Subcutaneous abdominal adipose tissue (tissue), 5 donors: ENCODE data around the gene ALOX5AP.

Source experiments
- H3K27ac ChIP-seq: one replicate; pipeline ENCODE4 v1.7.0; 2013; ENCODE audit warnings: low read depth, mild to moderate bottlenecking, inconsistent platforms, low read length, moderate library complexity
- H3K27me3 ChIP-seq, 5 donors: one replicate each; pipeline ENCODE4 v1.7.0; 2013; ENCODE audit warnings: low read length in 5 of 5, inconsistent platforms in 1 of 5; ENCODE audit not compliant: control insufficient read depth in 5 of 5, insufficient read depth in 4 of 5
- H3K36me3 ChIP-seq, 5 donors: one replicate each; pipeline ENCODE4 v1.7.0; 2013; ENCODE audit warnings: low read length in 5 of 5; ENCODE audit not compliant: control insufficient read depth in 5 of 5, insufficient read depth in 5 of 5
- H3K4me1 ChIP-seq, 5 donors: one replicate each; pipeline ENCODE4 v1.7.0; 2013; ENCODE audit warnings: low read length in 5 of 5, mild to moderate bottlenecking in 3 of 5, moderate library complexity in 1 of 5; ENCODE audit not compliant: control insufficient read depth in 5 of 5, insufficient read depth in 5 of 5
- H3K4me3 ChIP-seq, 5 donors: one replicate each; pipeline ENCODE4 v1.7.0; 2013; ENCODE audit warnings: low read length in 5 of 5, low read depth in 1 of 5
- H3K9ac ChIP-seq, 5 donors: one replicate each; pipeline ENCODE4 v1.7.0; 2013; ENCODE audit warnings: low read length in 5 of 5, mild to moderate bottlenecking in 4 of 5, moderate library complexity in 3 of 5
- H3K9me3 ChIP-seq, 5 donors: one replicate each; pipeline ENCODE4 v1.7.0; 2013; ENCODE audit warnings: low read length in 5 of 5; ENCODE audit not compliant: control insufficient read depth in 5 of 5
- donor health status: healthy.
- donor health status: healthy.
- donor health status: healthy.
- donor health status: healthy.
- donor health status: healthy.

The ALOX5AP gene

DNA sequence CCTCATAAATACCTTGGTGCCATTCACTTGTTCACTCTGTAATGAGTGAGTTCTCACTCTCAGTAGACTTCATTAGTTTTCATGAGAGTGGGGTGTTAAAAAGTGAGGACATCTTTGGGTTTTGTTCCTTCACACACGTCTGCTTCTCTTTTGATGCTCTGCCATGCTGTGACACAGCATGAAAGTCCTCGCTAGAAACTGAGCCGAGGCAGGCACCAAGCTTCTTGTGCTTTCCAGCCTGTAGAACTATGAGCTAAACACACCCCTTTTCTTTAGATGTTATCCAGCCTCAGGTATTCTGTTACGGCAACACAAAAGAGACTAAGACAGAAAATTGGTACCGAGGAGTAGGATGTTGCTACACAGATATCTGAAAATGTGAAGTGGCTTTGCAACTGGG, 43.7 kb downstream of the ALOX5AP start:
- H3K4me3 ChIP-seq = no peak overlapping the region

DNA sequence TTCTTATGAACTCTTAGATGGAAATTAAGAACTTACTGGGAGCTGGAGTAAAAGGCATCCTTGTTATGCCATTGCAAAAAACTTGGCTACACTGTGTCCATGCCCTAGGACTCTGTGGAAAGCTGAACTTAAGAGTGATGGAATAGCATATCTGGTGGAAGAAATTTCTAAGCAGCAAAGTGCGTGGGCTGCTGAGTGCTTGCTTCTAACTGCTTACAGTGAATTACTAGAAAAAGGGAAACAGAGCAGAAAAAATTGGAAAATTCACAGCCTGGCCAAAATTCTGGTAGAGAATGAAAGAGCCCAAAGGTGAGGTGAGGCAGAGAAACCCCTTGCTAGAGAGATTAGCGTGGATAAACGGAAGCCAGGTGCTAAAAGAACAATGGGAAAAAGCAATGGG, 44.3 kb downstream of the ALOX5AP start:
- no peaks in the 10 kb centered on the region for H3K27me3 ChIP-seq
- H3K9me3 ChIP-seq = no peaks in the 10 kb centered on the region
- no peak overlapping the region for H3K27ac ChIP-seq
- H3K4me3 ChIP-seq = no peak overlapping the region
- H3K4me1 ChIP-seq = peaks cover 0 to 2% (median 0%) of the 10 kb centered on the region in 5 donors
- no peak overlapping the region for H3K9ac ChIP-seq
- H3K36me3 ChIP-seq = no peaks in the 10 kb centered on the region

More for the DNA sequence above, 43.7 kb downstream of the ALOX5AP start:
- H3K36me3 ChIP-seq = no peaks in the 10 kb centered on the region
- no peak overlapping the region for H3K27ac ChIP-seq
- no peaks in the 10 kb centered on the region for H3K27me3 ChIP-seq
- H3K9ac ChIP-seq = no peak overlapping the region
- H3K4me1 ChIP-seq = no peaks in the 10 kb centered on the region
- no peaks in the 10 kb centered on the region for H3K9me3 ChIP-seq

DNA sequence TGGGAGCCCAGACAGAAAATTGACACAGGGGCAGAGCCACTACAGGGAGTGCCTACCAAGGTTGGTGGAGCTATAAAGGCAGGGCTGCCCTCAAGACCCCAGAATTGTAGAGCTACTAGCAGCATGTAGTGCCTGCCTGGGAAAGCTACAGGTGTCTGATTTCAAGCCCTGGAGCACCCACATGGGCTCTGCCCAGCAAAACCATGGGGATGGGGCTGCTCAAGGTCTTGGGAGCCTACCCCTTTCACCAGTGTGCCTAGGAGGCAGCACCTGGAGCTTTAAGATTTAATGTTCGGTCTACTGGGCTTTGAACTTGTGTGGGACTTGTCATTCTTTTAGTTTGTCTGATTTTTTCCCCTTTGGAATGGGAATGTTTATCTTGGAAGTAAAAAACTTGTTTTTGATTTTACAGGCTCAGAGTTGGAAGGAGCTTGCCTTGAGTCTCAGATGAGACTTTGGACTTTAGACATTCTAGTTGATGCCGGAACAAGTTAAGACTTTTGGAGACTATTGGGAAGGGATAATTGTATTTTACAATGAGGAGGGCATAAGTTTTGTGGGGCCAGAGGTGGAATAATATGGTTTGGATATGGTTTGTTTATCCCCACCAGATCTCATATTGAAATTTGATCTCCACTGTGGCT, 45.1 kb downstream of the ALOX5AP start:
- Histone ChIP-seq H3K4me1 (peaks cover 0 to 3% (median 0%) of the 10 kb centered on the region in 5 donors), H3K36me3 (no peaks in the 10 kb centered on the region), H3K9me3 (no peaks in the 10 kb centered on the region), H3K9ac (no peak overlapping the region), H3K27me3 (no peaks in the 10 kb centered on the region), H3K27ac (no peak overlapping the region), H3K4me3 (no peak overlapping the region)

DNA sequence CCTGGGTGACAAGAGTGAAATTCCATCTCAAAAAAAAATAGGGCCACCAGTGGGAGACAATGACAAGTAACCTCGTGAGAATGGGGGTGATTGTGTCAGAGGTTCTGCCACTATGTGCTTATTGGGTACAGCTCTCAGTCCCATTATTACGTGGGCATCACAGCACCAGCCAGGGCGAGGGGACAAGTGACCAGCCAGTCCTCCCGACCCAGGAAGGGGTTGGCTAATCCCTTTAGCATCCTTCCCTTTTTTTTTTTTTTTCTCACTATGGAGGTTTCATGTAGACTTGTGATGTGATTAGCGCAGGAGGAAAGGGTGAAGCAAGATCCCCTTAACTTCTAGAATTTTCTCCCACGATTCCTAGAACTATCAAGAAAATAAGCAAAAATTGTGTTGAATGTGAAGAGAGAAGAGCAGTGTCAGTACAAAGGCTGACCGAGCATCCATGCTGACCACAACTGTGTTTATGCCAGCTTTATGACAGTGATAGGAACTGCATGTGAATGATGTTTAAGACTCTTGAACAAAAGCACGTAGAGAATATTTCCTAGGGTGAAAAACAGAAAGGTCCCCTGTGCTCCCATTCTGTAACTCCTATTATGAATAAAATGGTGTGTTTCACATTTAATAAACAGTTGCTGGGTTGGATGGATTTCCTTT, 50.0 kb downstream of the ALOX5AP start:
- H3K4me1 ChIP-seq = peaks cover 0 to 3% (median 0%) of the 10 kb centered on the region in 5 donors
- no peaks in the 10 kb centered on the region for H3K9me3 ChIP-seq
- H3K4me3 ChIP-seq = no peak overlapping the region
- H3K9ac ChIP-seq = no peak overlapping the region
- no peak overlapping the region for H3K27ac ChIP-seq
- H3K27me3 ChIP-seq = peaks cover 0 to 3% (median 0%) of the 10 kb centered on the region in 5 donors
- H3K36me3 ChIP-seq = no peaks in the 10 kb centered on the region

DNA sequence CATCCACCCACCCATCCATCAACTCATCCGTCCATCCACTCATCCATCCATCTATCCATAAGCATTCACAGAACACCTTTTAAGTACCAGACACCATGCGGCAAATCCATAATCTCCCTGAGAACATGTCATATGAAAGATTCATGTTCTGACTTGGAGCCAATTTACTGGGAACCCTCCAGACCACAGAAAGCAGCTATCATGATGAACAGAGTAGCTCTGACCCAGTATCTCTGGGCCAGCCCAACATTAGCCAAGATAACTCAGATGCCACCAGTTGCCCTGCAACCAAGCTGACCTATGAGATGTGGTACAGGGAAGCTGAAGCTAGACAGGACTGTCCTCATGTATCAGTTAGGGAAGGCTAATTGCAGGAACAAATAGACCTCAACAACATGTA, 51.3 kb downstream of the ALOX5AP start:
- Histone ChIP-seq H3K36me3 (no peaks in the 10 kb centered on the region), H3K9me3 (no peaks in the 10 kb centered on the region), H3K9ac (no peak overlapping the region), H3K4me1 (peaks cover 0 to 5% (median 2%) of the 10 kb centered on the region in 5 donors), H3K27me3 (peaks cover 0 to 3% (median 0%) of the 10 kb centered on the region in 5 donors), H3K4me3 (no peak overlapping the region), H3K27ac (no peak overlapping the region)

DNA sequence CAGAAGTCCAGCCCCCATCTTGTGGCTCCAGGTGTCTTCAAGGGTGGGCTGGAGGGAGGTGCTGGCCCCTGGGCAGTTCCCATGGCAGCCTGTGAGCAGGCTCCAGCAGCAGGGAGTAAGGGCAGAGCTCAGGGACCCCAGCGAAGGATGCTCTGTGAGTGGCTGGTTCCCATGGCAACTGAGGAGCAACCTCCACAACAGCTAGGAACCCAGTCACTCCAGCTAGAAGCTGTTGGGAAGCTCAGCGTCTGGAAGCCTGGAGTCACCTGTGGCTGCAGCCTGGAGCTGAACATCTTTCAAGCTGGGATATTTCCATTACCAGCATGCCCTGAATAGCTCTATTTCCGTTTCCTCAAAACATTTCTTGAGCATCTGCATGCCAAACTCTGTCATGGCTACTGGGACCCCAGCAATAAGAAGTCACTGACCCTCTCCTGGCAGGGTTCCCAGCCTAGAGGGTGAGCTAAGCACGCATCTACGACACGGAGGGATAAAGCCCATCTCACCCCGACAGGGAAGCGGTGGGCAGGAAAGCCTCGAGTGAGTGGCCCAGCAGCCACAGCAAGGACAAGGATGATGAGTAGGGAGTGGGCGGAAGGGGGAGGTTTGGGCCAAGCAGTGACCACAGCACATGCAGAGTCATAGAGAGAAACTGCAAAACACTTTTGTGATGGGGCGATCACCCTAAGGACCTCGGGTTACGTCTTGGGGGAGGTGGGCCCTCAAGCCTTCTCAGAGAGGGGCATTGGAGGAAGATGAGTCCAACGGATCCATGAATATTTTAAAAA, 52.6 kb downstream of the ALOX5AP start:
- no peak overlapping the region for H3K27ac ChIP-seq
- H3K9ac ChIP-seq = no peak overlapping the region
- no peak overlapping the region for H3K4me3 ChIP-seq
- H3K27me3 ChIP-seq = peaks cover 0 to 3% (median 0%) of the 10 kb centered on the region in 5 donors
- no peaks in the 10 kb centered on the region for H3K9me3 ChIP-seq
- no peaks in the 10 kb centered on the region for H3K36me3 ChIP-seq
- H3K4me1 ChIP-seq = peaks cover 8 to 17% (median 15%) of the 10 kb centered on the region in 5 donors

DNA sequence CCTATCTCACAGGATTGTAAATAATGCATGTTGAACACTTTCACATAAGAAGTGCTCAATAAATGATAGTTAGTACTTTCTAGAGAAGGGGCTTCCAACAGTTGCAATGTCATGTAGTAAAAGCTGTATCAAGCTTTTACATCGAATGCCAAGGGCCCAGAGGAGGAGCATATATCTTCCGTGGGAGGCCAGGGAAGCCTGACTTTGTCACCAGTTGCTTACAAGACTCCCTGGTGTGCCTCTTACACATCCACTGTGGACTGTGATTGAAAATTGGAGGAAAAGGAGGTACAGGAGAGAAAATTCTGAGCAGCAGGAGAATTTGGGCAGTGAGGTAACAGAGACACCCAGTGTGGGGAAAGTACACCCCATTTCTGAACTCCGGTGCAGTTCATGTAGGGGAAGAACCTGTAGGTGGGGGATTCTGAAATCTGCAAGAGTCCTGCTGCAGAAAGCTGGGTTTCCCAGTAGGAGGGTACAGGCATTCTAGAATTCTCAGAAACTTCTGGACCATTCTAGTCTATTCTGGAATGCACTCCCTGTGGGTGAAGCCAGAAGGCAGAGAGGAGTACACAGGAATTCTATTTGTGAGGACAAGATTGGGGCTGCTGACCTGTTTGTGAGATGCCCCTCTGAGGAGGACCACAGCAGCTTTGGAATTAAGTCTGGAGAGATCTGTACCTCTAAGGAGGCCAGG, 54.0 kb downstream of the ALOX5AP start:
- Histone ChIP-seq H3K27ac (no peak overlapping the region), H3K36me3 (no peaks in the 10 kb centered on the region), H3K27me3 (peaks cover 0 to 3% (median 0%) of the 10 kb centered on the region in 5 donors), H3K4me1 (peaks cover 8 to 18% (median 17%) of the 10 kb centered on the region in 5 donors), H3K9ac (no peak overlapping the region), H3K9me3 (no peaks in the 10 kb centered on the region), H3K4me3 (no peak overlapping the region)

DNA sequence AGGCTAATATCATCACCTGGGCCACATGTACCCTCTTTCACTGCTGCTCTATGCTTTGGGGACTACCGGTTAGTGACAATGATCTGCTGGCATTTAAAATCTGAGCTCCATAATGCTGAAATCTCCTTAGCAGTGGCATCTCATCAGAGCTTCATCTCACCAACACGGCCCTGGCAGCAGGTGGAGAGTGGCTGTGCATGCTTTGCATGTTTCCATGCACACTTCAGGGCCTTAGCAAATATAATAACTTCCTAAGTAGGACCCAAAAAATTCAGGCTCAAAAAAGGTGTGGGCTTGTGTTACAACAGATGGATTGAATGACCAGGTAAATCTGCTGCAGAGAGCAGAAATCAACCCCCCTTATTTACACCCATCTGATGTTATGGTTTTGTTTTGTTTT, 55.2 kb downstream of the ALOX5AP start:
- H3K27me3 ChIP-seq = peaks cover 0 to 3% (median 0%) of the 10 kb centered on the region in 5 donors
- H3K36me3 ChIP-seq = no peaks in the 10 kb centered on the region
- no peak overlapping the region for H3K9ac ChIP-seq
- peaks cover 8 to 17% (median 15%) of the 10 kb centered on the region in 5 donors for H3K4me1 ChIP-seq
- H3K27ac ChIP-seq = no peak overlapping the region
- no peak overlapping the region for H3K4me3 ChIP-seq
- H3K9me3 ChIP-seq = no peaks in the 10 kb centered on the region

DNA sequence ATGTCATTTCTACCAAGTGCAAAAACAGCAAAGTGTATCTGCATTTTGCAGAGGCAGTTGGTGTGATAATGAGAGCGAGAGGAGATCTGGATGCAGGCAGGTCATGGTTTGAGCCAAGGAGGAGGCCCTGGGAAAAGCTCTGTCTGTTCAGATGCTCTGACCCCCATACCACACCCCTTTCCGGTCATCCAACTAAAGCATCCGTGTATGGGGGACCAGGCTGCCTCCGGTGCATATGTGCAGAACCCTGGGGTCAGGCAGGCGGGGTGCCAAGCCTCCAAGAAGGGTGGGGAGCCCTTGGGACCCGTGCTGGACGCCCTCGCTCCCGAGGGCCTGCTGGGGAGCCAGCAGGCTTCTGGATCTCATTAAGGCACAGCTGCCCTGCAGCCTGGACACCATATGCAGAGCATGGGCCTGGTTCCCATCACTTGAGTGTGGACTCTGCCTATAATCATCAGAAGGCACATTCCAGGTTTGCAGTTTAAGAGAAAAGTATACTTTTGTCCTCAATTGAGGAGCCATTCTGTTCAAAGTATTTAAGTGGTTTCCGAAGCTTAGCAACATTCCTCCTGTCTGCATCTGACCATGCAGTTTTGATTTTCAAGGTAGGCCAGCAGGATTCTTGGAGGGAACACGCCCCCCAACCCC, 56.1 kb downstream of the ALOX5AP start:
- H3K9ac ChIP-seq = no peak overlapping the region
- H3K36me3 ChIP-seq = no peaks in the 10 kb centered on the region
- no peak overlapping the region for H3K27ac ChIP-seq
- H3K4me1 ChIP-seq = peaks cover 10 to 24% (median 20%) of the 10 kb centered on the region in 5 donors
- H3K4me3 ChIP-seq = no peak overlapping the region
- H3K9me3 ChIP-seq = no peaks in the 10 kb centered on the region
- H3K27me3 ChIP-seq = peaks cover 0 to 3% (median 0%) of the 10 kb centered on the region in 5 donors
